ENCODE data around the gene TLR2.
A peak's percentile ranks its signal among the peaks of the same experiment; 100 is the strongest.

TLR2 gene

DNA sequence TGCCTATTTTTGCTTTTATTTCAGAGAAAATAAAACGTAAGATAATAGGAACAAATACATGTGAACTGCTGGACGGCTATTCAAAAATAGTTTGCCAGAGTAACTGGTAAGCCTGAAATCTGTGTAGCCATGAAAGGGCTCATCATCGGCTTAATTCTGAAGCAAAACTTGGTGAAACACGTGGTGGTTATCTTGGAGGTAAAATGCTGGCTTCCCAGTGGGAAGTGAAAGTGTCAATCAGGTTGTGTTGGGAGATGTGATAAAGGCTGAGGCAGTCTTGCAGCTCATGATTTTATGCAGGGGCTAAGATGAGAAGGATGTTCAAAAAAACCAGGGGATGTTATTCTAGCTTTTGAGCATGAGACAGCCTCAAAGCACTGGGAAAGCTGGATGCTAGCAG lies 36.1 kb upstream of the TLR2 start:
- no peak overlapping the region for H3K4me3 ChIP-seq (replicated peaks in 1 of 2; ENCODE audit: low read depth in 2 of 2, low read length in 2 of 2)
- TF ChIP-seq, protein P1, sequence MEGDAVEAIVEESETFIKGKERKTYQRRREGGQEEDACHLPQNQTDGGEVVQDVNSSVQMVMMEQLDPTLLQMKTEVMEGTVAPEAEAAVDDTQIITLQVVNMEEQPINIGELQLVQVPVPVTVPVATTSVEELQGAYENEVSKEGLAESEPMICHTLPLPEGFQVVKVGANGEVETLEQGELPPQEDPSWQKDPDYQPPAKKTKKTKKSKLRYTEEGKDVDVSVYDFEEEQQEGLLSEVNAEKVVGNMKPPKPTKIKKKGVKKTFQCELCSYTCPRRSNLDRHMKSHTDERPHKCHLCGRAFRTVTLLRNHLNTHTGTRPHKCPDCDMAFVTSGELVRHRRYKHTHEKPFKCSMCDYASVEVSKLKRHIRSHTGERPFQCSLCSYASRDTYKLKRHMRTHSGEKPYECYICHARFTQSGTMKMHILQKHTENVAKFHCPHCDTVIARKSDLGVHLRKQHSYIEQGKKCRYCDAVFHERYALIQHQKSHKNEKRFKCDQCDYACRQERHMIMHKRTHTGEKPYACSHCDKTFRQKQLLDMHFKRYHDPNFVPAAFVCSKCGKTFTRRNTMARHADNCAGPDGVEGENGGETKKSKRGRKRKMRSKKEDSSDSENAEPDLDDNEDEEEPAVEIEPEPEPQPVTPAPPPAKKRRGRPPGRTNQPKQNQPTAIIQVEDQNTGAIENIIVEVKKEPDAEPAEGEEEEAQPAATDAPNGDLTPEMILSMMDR (IDR thresholded peaks at IDR 0.05; ENCODE audit: low read depth, low read length) = no peak
- no peak for DNase-seq (ENCODE audit: low read depth in 2 of 2)

DNA sequence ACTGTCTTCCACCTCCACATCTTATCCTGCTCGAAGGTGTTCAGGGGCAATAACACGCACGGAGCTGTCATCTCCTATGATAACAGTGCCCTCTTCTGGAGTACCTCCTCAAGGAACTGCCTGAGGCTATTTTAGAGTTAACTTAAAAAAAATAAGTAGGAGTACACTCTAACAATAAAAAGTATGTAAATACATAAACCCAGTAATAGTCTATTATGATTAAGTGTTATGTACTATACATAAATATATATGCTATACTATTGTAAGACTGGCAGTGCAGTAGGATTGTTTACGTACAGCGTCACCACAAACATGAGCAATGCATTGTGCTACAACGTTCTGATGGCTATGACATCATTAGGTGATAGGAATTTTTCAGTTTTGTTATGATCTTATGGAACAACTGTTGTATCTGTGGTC lies 34.5 kb upstream of the TLR2 start:
- DNase-seq (ENCODE audit: low read depth in 2 of 2) = peak in 1 of 2 donors; percentile 65
- TF ChIP-seq, protein P1 (IDR thresholded peaks at IDR 0.05; ENCODE audit: low read depth, low read length) = peak; percentile 44
- no peak overlapping the region for H3K4me3 ChIP-seq (replicated peaks in 1 of 2; ENCODE audit: low read depth in 2 of 2, low read length in 2 of 2)

DNA sequence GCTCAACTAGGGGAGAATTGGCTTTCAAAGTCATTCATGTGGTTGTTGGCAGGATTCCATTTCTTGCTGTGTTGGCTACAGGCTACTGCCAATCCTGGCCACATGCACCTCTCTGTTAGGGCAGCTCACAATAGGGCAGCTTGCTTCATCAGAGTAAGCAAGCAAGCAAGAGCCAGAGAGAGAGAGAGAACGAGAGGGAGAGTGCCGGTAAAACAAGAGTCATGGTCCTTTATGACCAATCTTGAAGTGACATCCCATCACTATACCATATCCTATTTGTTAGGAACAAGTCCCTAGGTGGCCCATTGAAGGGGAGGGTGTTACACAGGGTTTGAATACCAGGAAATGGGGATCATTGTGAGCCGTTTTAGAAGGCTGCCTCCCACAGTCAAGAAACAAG lies 33.0 kb upstream of the TLR2 start:
- peak in 1 of 2 donors; percentile 46 for DNase-seq (ENCODE audit: low read depth in 2 of 2)
- TF ChIP-seq, protein P1 (IDR thresholded peaks at IDR 0.05; ENCODE audit: low read depth, low read length) = no peak
- H3K4me3 ChIP-seq (replicated peaks in 1 of 2; ENCODE audit: low read depth in 2 of 2, low read length in 2 of 2) = no peak overlapping the region

DNA sequence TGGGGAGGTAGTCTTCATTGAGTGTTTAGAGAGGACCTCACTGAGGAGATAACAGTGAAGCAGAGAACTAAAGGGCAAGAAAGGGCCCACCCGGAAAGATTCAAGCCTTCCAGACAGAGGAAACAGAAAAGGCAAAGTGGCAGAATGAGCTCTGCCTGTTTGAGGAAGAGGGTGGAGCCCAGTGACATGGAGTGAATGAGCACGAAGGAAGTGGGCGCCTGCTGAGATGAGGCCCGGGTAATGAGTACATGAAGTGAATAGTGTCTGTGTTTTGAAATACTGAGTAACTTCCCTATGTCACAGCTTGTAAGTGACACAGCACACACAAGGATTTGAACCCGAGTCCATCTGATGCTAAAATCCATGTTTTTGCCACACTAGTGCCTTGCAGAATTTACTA lies 32.5 kb upstream of the TLR2 start:
- peak in 1 of 2 donors; percentile 73 for DNase-seq (ENCODE audit: low read depth in 2 of 2)
- TF ChIP-seq, protein P1 (IDR thresholded peaks at IDR 0.05; ENCODE audit: low read depth, low read length) = no peak
- H3K4me3 ChIP-seq (replicated peaks in 1 of 2; ENCODE audit: low read depth in 2 of 2, low read length in 2 of 2) = no peak overlapping the region

DNA sequence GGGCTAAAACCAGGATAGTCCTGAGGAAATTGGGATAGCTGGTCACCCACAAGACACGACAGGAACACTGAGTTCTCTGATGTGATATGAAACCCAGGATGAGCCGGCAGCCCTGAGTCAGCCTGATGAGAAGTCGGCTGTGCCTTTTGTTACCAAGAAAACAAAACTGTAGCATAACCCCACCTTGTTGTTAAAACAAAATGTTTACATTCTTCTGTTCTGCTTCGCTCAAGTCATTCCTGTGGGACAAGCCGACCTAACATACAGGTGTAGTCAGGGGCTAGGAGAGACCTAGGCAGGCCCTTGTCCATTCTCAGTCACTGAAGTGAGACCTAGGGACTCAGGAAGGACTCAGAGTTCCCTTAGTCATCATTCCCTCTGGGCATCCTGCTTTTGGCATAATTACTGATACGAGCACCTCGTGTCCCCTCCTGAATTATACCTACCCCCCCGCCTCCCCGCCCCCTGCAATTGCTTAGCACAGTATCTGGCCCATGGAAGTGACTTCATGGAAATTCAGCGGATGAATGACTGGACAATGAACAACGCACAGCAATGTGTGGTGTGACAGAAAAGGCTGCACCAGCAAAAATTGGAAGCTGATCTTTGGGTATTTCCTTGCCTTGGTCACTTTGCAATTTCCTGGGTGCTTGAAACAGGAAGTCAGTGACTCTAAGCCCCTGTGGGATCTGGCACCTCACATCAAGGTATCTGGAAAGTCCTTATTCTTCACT lies 31.9 kb upstream of the TLR2 start:
- TF ChIP-seq, protein P1 (IDR thresholded peaks at IDR 0.05; ENCODE audit: low read depth, low read length) = no peak
- no peak overlapping the region for H3K4me3 ChIP-seq (replicated peaks in 1 of 2; ENCODE audit: low read depth in 2 of 2, low read length in 2 of 2)
- peak in 1 of 2 donors; percentile 89 for DNase-seq (ENCODE audit: low read depth in 2 of 2)

DNA sequence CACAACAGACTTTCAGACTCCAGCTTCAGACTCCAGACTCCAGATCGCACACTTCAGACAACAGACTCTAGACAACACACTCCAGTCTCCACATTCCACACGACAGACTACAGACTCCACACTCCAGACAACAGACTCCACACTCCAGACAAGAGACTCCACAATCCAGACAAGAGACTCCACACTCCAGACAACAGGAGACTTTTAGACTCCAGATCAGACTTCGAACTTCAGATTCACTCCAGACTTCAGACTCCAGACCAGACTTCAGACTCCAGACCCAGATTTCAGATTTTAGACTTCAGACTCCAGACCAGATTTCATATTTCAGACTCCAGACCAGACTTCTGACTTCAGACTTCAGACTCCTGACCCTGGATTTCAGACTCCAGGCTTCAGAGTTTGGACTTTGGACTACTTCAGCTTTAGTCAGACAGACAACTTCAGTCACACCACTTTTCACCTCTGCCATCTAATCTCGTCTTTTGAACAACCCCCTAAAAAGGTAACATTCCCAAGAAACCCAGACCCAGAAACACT lies 29.0 kb upstream of the TLR2 start:
- no peak for DNase-seq (ENCODE audit: low read depth in 2 of 2)
- no peak overlapping the region for H3K4me3 ChIP-seq (replicated peaks in 1 of 2; ENCODE audit: low read depth in 2 of 2, low read length in 2 of 2)
- TF ChIP-seq, protein P1 (IDR thresholded peaks at IDR 0.05; ENCODE audit: low read depth, low read length) = no peak

All from cardiac fibroblast (primary cell).